DMS153 treated with DMSO at 0.1 percent for 48 hours (cell line): ENCODE results near the gene DNMBP.
"Not testable (repeated sequence)": the region's sequence is repeated elsewhere in the genome, so short reads cannot be mapped to it uniquely, and the experiment has no call there.

Source experiments
- DNase-seq: peaks from one replicate; lab custom pipeline; 2025; ENCODE audit not compliant: unreplicated experiment; lab: John Stamatoyannopoulos, UW

The DNMBP gene

GRCh38 chr10:99917963-99918825 is 91.6 kb downstream of the DNMBP start:
- no peak for DNase-seq

GRCh38 chr10:99916776-99917175 is 93.0 kb downstream of the DNMBP start:
- DNase-seq, result no peak

DNA sequence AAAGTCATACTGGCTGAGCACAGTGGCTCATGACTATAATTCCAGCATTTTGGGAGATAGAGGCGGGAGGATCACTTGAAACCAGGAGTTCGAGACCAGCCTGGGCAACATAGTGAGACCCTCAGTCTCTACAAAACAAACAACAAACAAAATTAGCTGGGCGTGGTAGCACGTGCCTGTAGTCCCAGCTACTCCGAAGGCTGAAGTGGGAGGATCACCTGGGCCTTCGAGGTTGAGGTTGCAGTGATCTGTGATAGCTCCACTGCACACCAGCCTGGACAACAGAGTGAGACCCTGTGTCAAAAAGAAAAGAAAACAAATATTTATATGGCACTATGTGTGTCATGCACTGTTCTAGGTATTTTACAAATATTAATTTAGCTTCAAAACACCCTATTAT is 94.3 kb downstream of the DNMBP start:
- DNase-seq, result no peak

DNA sequence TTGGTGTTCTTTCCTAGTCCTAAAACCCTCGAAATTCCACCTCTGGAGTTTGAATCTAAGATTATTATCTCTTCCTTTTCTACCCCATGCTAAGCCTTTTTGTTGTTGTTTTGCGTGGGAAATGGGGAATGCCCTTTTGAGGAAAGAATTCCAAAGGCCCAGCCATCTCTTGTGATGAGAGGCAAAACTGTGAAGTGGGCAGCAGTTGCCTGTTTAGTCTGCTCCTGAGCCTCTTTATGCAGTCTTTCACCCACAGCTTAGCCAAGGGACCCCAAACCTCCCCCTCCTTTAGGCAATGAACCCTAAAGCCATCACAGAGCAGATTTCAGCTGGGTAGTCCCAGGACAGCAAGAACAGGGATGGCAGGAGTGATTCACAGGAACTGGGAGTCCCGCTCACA is 95.5 kb downstream of the DNMBP start:
- DNase-seq, result no peak

GRCh38 chr10:99913831-99914235 is 95.9 kb downstream of the DNMBP start:
- DNase-seq, result no peak

DNA sequence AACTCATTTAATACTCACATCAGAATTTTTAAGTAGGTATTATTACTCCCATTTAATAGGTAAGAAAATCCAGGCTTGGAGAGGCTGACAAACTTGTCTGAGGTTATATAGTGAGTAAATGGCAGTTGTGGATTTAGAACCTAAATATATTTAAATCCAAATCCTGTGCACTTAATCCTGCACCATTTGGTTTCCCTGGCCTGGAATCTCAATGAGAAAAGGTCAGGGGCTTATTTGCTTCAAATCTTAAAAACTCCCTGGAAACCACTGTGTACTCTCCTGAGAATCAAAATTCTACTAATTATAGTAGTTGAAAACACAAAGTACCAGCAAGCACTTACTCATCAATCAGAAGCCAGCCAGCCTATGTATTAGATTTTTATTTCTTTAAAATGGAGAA is 97.7 kb downstream of the DNMBP start:
- no peak for DNase-seq

- no peak for DNase-seq
These were observed 101.2 kb downstream of the DNMBP start for GRCh38 chr10:99908512-99908911.

DNA sequence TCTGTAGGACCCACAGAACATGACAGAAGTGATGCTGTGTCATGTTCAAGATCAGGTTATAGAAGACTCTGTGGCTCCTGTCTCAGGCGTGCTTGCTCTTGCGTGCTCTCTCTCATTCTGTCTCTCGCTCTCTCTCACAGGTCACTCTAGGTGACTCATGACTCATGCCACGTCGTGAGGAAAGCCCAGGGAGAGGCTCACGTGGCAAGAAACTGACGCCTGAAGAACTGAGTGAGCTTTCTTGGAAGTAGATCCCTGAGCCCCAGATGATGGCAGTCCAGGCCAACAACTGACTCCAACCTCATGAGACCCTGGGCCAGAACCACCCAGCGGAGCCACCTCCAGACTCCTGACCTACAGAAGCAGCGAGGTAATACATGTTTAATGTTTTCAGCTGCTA is 103.3 kb downstream of the DNMBP start:
- no peak for DNase-seq

DNA sequence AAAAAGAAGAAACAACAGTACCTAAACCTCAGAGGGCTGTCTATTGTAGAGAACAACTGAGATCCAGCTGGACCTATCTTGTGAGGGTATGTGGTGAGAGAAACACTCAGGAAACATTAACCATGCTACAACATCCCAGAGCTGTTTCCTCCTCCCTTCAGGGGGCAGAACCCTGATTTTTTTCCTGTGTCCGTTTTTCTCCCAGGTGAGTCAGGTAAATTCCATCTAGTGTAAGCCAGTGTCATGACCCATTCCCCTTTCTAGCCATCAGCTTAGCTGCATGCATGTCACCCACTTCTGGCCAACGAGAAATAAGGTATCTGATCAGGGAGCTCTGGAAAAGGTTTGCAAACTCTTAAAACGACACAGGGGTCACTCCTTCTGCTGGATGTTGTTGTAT is 103.8 kb downstream of the DNMBP start:
- no peak for DNase-seq

- no peak for DNase-seq
These were observed 113.9 kb downstream of the DNMBP start for GRCh38 chr10:99895867-99896266.

- not testable (repeated sequence) for DNase-seq
These were observed 114.7 kb downstream of the DNMBP start for GRCh38 chr10:99895066-99895465.

GRCh38 chr10:99894613-99895012 is 115.1 kb downstream of the DNMBP start:
- DNase-seq, result no peak

- DNase-seq, result no peak
These were observed 121.1 kb downstream of the DNMBP start for GRCh38 chr10:99888622-99889021.

GRCh38 chr10:99883523-99883922 is 126.2 kb downstream of the DNMBP start:
- DNase-seq, result no peak

- no peak for DNase-seq
These were observed 128.4 kb downstream of the DNMBP start for GRCh38 chr10:99881371-99881770.

DNA sequence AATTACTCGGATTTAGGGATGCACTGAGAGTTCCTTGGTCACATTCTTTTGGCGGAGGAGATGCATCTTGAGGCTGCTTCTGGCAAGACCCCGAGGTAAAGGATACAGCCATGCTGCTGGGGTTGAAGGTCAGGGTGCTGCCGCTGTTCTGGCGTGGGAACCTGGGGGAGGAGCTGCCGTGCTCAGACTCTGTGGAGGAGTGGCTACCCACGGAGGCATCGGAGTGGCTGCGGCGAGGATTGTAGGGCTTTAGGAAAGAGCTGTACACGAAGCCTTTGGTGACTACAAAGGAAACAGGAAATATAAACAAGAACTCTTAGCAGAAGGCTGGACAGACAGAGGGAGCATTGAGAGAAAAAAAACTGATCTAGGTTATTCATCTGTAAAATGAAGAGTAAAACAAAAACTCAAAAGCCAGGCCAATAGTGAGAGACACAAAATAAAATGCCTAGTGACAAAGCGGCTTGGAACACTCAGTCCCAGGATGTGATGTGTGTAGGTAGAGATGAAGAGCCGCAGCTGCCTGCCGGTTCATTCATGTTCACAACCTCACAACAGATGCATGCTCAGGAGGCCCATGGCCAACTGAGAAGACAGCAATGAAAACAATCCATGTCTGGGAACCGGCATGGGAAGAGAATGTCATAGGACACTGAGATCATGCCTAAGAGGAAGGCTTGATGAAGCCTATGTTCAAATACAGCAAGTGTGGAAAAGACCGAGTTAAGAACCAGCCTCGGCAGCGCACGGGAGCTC is 129.5 kb downstream of the DNMBP start:
- no peak for DNase-seq

DNA sequence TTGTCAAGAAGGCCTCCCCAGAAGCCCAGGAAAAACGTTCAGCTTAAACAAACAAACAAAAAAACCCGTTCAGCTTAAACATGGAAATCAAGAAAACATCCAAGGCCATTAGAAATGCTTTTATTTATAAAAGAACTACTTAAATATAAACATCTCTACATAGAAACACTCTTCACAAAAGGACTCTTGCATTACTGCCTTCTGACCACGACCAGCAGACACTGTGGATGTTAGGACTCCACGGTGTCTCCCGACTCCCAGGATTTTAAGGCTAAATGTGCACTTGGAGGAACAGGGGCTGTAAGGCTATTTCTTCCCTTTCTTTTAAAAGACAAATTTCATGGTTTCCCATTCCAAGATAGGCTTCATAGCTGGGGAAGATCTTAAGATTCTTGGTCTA is 134.3 kb downstream of the DNMBP start:
- no peak for DNase-seq

GRCh38 chr10:99874341-99875085 is 135.2 kb downstream of the DNMBP start:
- DNase-seq, result no peak

DNA sequence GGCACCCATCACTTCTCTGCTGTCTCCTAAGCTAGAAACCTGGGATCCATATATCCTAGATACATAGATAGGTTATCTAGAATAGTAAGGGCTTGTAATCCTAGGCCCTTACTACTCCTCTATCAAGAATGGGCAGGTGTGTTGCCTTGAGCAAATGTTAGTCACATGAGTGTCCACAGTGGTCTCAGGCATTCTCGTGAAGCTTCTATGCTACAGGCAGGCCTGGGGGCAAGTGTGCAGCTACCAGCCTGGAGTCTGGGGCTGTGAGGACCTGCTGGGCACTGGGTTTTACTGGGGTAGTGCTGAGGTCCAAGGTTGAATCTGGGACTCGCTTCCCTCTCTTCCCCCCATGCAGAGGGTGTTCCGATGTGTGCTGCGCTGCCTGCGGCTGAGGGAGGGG is 135.9 kb downstream of the DNMBP start:
- DNase-seq, result no peak

DNA sequence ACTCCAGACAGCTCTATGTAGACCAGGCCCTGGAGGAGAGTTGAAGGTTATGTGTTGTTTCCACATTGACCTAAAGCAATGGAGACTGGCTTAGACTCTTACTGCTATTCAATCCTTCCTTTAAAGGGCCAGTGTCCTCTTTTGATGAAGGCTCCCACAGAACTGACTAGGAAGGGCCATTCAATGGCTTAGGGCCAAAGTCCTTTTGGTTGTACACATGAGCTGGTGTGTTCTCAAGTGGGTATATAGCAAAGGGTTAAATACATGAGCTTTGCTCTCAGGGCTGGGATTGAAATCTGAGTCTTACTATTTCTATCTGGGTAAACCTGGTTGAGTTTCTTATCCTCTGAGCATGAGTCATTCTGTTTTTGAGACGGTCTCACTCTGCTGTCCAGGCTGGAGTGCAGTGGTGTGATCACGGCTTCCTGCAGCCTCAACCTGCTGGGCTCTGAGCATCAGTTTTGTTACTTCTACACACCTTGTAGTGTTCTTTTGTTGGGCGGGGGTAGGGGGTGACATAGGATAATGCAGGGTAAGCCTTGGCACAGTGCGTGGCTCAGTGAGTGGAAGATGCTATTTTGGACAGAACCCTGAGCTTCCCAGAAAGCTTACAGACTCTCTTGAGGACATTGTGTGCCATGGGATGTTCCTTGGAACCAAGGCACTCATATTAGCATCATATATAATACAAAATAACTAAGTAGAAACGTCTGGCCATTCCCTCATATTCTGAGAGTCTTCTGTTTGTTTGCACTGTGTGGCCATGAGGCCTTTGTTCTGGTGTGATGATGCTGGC is 137.2 kb downstream of the DNMBP start:
- DNase-seq, result no peak
